NCI-H345 (cell line): ENCODE measurements around the gene PKHD1.
"Not testable (repeated sequence)": the region's sequence is repeated elsewhere in the genome, so short reads cannot be mapped to it uniquely, and the experiment has no call there.

Experiments
- DNase-seq: peaks from one replicate; lab custom pipeline; 2025; lab: John Stamatoyannopoulos, UW

Gene PKHD1

GRCh38 chr6:51995214-51995755 lies 92.1 kb downstream of the PKHD1 start:
- DNase-seq: no peak

- no peak for DNase-seq
These were observed 94.5 kb downstream of the PKHD1 start for GRCh38 chr6:51992876-51993275.

- DNase-seq: no peak
These were observed 97.6 kb downstream of the PKHD1 start for GRCh38 chr6:51989789-51990188.

GRCh38 chr6:51986864-51987263 lies 100.5 kb downstream of the PKHD1 start:
- no peak for DNase-seq

GRCh38 chr6:51983564-51983963 lies 103.8 kb downstream of the PKHD1 start:
- DNase-seq: no peak

- not testable (repeated sequence) for DNase-seq
These were observed 104.7 kb downstream of the PKHD1 start for GRCh38 chr6:51982695-51983094.

GRCh38 chr6:51976374-51976773 lies 111.0 kb downstream of the PKHD1 start:
- DNase-seq: no peak

- DNase-seq: no peak
These were observed 114.8 kb downstream of the PKHD1 start for GRCh38 chr6:51972659-51973058.

- no peak for DNase-seq
These were observed 119.1 kb downstream of the PKHD1 start for GRCh38 chr6:51968265-51968664.

- no peak for DNase-seq
These were observed 122.1 kb downstream of the PKHD1 start for GRCh38 chr6:51965222-51965801.

- DNase-seq: no peak
These were observed 123.4 kb downstream of the PKHD1 start for GRCh38 chr6:51963980-51964379.

GRCh38 chr6:51962354-51962753 lies 125.1 kb downstream of the PKHD1 start:
- DNase-seq: no peak

- no peak for DNase-seq
These were observed 127.0 kb downstream of the PKHD1 start for GRCh38 chr6:51960419-51960818.

- peak; percentile 62 for DNase-seq
These were observed 127.5 kb downstream of the PKHD1 start for GRCh38 chr6:51959744-51960383.

GRCh38 chr6:51954681-51955080 lies 132.7 kb downstream of the PKHD1 start:
- DNase-seq: no peak

- DNase-seq: no peak
These were observed 134.2 kb downstream of the PKHD1 start for GRCh38 chr6:51953246-51953645.

- no peak for DNase-seq
These were observed 135.5 kb downstream of the PKHD1 start for GRCh38 chr6:51951924-51952323.

- DNase-seq: no peak
These were observed 137.9 kb downstream of the PKHD1 start for GRCh38 chr6:51949526-51949925.

- not testable (repeated sequence) for DNase-seq
These were observed 147.7 kb downstream of the PKHD1 start for GRCh38 chr6:51939695-51940094.

GRCh38 chr6:51936531-51937290 lies 150.7 kb downstream of the PKHD1 start:
- no peak for DNase-seq

GRCh38 chr6:51934098-51934497 lies 153.3 kb downstream of the PKHD1 start:
- DNase-seq: no peak

GRCh38 chr6:51932956-51933355 lies 154.5 kb downstream of the PKHD1 start:
- no peak for DNase-seq

GRCh38 chr6:51930602-51931001 lies 156.8 kb downstream of the PKHD1 start:
- DNase-seq: no peak
